Prostate gland (tissue), 2 donors: Measurements from ENCODE around the gene TMEM266. TPM values are rescaled to one million over a fixed set of nuclear protein-coding genes. Genes with fewer than 3 reads are reported as not detected.

Experiments used
- DNase-seq: peaks from one replicate; pipeline ENCODE4 v3.0.0-alpha.2; 2019; ENCODE audit warnings: low spot score
- H3K27ac ChIP-seq, 2 donors: fragments of 200-600 bp; sonication (generic); 2 replicates each; pipeline ENCODE4 v1.5.1; 2017 to 2019
- H3K27me3 ChIP-seq: fragments of 200-600 bp; sonication (generic); replicated peaks from 2 replicates; pipeline ENCODE4 v1.5.1; 2019; ENCODE audit not compliant: insufficient read depth
- H3K36me3 ChIP-seq, 2 donors: fragments of 200-600 bp; sonication (generic); 1 replicate in 1 of 2; 2 replicates in 1 of 2; pipeline versions ENCODE4 v1.5.1 to v1.8.1; 2017 to 2019
- H3K4me1 ChIP-seq: fragments of 200-600 bp; sonication (generic); replicated peaks from 2 replicates; pipeline ENCODE4 v1.5.1; 2019
- H3K4me3 ChIP-seq, 2 donors: fragments of 200-600 bp; sonication (generic); 2 replicates each; pipeline ENCODE4 v1.5.1; 2017 to 2019
- H3K9me3 ChIP-seq: fragments of 200-600 bp; sonication (generic); 2 replicates; pipeline ENCODE4 v1.5.1; 2017
- CTCF ChIP-seq, 4 experiments: fragments of 200-600 bp in 2 of 4; fragments of 450-650 bp in 2 of 4; sonication (generic) in 2 of 4; IDR thresholded peaks; 1 replicate in 3 of 4; 2 replicates in 1 of 4; pipeline ENCODE4 v1.5.1; 2016 to 2019; ENCODE audit warnings: antibody characterized with exemption in 4 of 4, mild to moderate bottlenecking in 2 of 4, moderate library complexity in 2 of 4
- POLR2A ChIP-seq: fragments of 450-650 bp; IDR thresholded peaks from one replicate; pipeline ENCODE4 v1.6.1; 2016; ENCODE audit warnings: antibody characterized with exemption, mild to moderate bottlenecking
- POLR2AphosphoS5 ChIP-seq: sonication (generic); formaldehyde crosslinking; IDR thresholded peaks from one replicate; pipeline ENCODE4 v1.6.1; 2017; ENCODE audit warnings: antibody characterized with exemption
- WGBS: methylation state at CpG from one replicate; pipeline ENCODE4 v1.1.5; 2018; 5-methylcytosine and 5-hydroxymethylcytosine counted together
- intact Hi-C: fragments of 100-400 bp; cut with DNase I; formaldehyde crosslinking; loops from one replicate; pipeline ENCODE4 v1.14.2; 2022
- total RNA-seq, 2 donors: library from RNA; depleted of rRNA; stranded (reverse); fragments of >200 nt; gene quantifications; one replicate each; pipeline ENCODE4 v1.1.0, GENCODE V29; 2016

The TMEM266 gene
- total RNA-seq, 2 donors from 2014 or later: 5.9 to 6.0 TPM

- no peak for DNase-seq
- H3K36me3 ChIP-seq: no peaks in the 10 kb centered on the region
- H3K27me3 ChIP-seq: no peaks in the 10 kb centered on the region
- H3K9me3 ChIP-seq: no peaks in the 10 kb centered on the region
- no peak overlapping the region for H3K4me3 ChIP-seq
- H3K27ac ChIP-seq: no peak overlapping the region
- peaks cover 35% of the 10 kb centered on the region for H3K4me1 ChIP-seq
- WGBS: 83% methylated on average over 10 of the region's 10 CpGs
- TF ChIP-seq POLR2A: no peak
- no peak for TF ChIP-seq POLR2AphosphoS5
- TF ChIP-seq CTCF (IDR thresholded peaks at IDR 0.05): no peak
- intact Hi-C loops: no loop called here
Measured at GRCh38 chr15:76162784-76163456, 103.1 kb downstream of the TMEM266 start.

- TF ChIP-seq POLR2A: no peak
- no peak for TF ChIP-seq POLR2AphosphoS5
- TF ChIP-seq CTCF (IDR thresholded peaks at IDR 0.05): no peak
- Histone ChIP-seq H3K27ac (no peak overlapping the region), H3K27me3 (no peaks in the 10 kb centered on the region), H3K4me3 (no peak overlapping the region), H3K9me3 (no peaks in the 10 kb centered on the region), H3K36me3 (no peaks in the 10 kb centered on the region), H3K4me1 (peaks cover 28% of the 10 kb centered on the region)
- intact Hi-C loops: no loop called here
- WGBS: 62% methylated on average over 15 of the region's 21 CpGs
- DNase-seq: no peak
Measured at GRCh38 chr15:76163457-76164295, 103.9 kb downstream of the TMEM266 start.

GRCh38 chr15:76164602-76165001 is 104.8 kb downstream of the TMEM266 start:
- Histone ChIP-seq H3K27ac (no peak overlapping the region), H3K27me3 (no peaks in the 10 kb centered on the region), H3K36me3 (no peaks in the 10 kb centered on the region), H3K4me1 (peaks cover 24% of the 10 kb centered on the region), H3K9me3 (no peaks in the 10 kb centered on the region), H3K4me3 (no peak overlapping the region)
- WGBS: 97% methylated on average over 8 of the region's 8 CpGs
- intact Hi-C loops: no loop called here
- no peak for TF ChIP-seq POLR2AphosphoS5
- TF ChIP-seq CTCF (IDR thresholded peaks at IDR 0.05): no peak
- no peak for TF ChIP-seq POLR2A
- DNase-seq: no peak

GRCh38 chr15:76165951-76166350 is 106.2 kb downstream of the TMEM266 start:
- peaks cover 24% of the 10 kb centered on the region for H3K4me1 ChIP-seq
- no peaks in the 10 kb centered on the region for H3K9me3 ChIP-seq
- no peaks in the 10 kb centered on the region for H3K36me3 ChIP-seq
- WGBS: 95% methylated on average over 15 of the region's 15 CpGs
- TF ChIP-seq CTCF (IDR thresholded peaks at IDR 0.05): no peak
- TF ChIP-seq POLR2AphosphoS5: no peak
- TF ChIP-seq POLR2A: no peak
- DNase-seq: no peak
- intact Hi-C loops: no loop called here
- H3K27ac ChIP-seq: no peak overlapping the region
- H3K4me3 ChIP-seq: no peak overlapping the region
- no peaks in the 10 kb centered on the region for H3K27me3 ChIP-seq
